HTR-8/SVneo (cell line): Measurements from ENCODE around the gene PRPF8.

Experiments used
- DNase-seq: peaks from one replicate; pipeline ENCODE4 v3.0.0; 2011; ENCODE audit warnings: low spot score, mixed read lengths; ENCODE audit not compliant: insufficient read length
- FAIRE-seq: peaks from 2 replicates; lab custom pipeline; 2011; peaks lifted over from hg19 to GRCh38; lab: Jason Lieb, UNC

The PRPF8 gene

GRCh38 chr17:1628856-1629503 is 55.7 kb downstream of the PRPF8 start:
- FAIRE-seq (no peak), DNase-seq (peak; percentile 98)

GRCh38 chr17:1627982-1628855 is 56.4 kb downstream of the PRPF8 start, which contains the start of gene SLC43A2:
SLC43A2 (minus strand) TSS chr17:1628834; CDS start chr17:1627874, 960 bp downstream.
- FAIRE-seq (peak; percentile 98), DNase-seq (peak; percentile 95)

GRCh38 chr17:1627182-1627981 is 57.3 kb downstream of the PRPF8 start:
- DNase-seq (no peak), FAIRE-seq (peak; percentile 55)

GRCh38 chr17:1626333-1626732 is 58.3 kb downstream of the PRPF8 start:
- DNase-seq (no peak), FAIRE-seq (no peak)

- no peak for DNase-seq
- FAIRE-seq, result no peak
Observed at GRCh38 chr17:1625581-1625980, 59.1 kb downstream of the PRPF8 start.

GRCh38 chr17:1625053-1625452 is 59.6 kb downstream of the PRPF8 start:
- FAIRE-seq (no peak), DNase-seq (no peak)

- no peak for DNase-seq
- no peak for FAIRE-seq
Observed at GRCh38 chr17:1624650-1625049, 60.0 kb downstream of the PRPF8 start.

- FAIRE-seq (no peak), DNase-seq (no peak)
Observed at GRCh38 chr17:1623057-1623630, 61.5 kb downstream of the PRPF8 start.

GRCh38 chr17:1621273-1621954 is 63.3 kb downstream of the PRPF8 start:
- DNase-seq, result no peak
- no peak for FAIRE-seq

- no peak for DNase-seq
- FAIRE-seq, result no peak
Observed at GRCh38 chr17:1620486-1620885, 64.2 kb downstream of the PRPF8 start.

- DNase-seq, result no peak
- FAIRE-seq, result peak; percentile 74
Observed at GRCh38 chr17:1617620-1618174, 67.0 kb downstream of the PRPF8 start.

- DNase-seq, result no peak
- FAIRE-seq, result no peak
Observed at GRCh38 chr17:1616101-1616500, 68.6 kb downstream of the PRPF8 start.

- FAIRE-seq (no peak), DNase-seq (no peak)
Observed at GRCh38 chr17:1612400-1612799, 72.3 kb downstream of the PRPF8 start.

GRCh38 chr17:1611715-1612114 is 73.0 kb downstream of the PRPF8 start:
- no peak for FAIRE-seq
- no peak for DNase-seq

- FAIRE-seq (no peak), DNase-seq (no peak)
Observed at GRCh38 chr17:1608676-1609075, 76.0 kb downstream of the PRPF8 start.

- DNase-seq, result no peak
- FAIRE-seq, result no peak
Observed at GRCh38 chr17:1607971-1608320, 76.7 kb downstream of the PRPF8 start.

GRCh38 chr17:1606352-1606985 is 78.2 kb downstream of the PRPF8 start:
- DNase-seq (no peak), FAIRE-seq (no peak)

- DNase-seq, result no peak
Observed at GRCh38 chr17:1605681-1606351, 78.9 kb downstream of the PRPF8 start.

More at GRCh38 chr17:1605681-1606351, 78.9 kb downstream of the PRPF8 start:
- no peak for FAIRE-seq
